Superior temporal gyrus (tissue), 1 donor: ENCODE data around the gene TSPAN4.

Experiments
- DNase-seq: peaks from one replicate; pipeline ENCODE4 v3.0.0-alpha.2; 2016; ENCODE audit errors: extremely low spot score

Gene TSPAN4

DNA sequence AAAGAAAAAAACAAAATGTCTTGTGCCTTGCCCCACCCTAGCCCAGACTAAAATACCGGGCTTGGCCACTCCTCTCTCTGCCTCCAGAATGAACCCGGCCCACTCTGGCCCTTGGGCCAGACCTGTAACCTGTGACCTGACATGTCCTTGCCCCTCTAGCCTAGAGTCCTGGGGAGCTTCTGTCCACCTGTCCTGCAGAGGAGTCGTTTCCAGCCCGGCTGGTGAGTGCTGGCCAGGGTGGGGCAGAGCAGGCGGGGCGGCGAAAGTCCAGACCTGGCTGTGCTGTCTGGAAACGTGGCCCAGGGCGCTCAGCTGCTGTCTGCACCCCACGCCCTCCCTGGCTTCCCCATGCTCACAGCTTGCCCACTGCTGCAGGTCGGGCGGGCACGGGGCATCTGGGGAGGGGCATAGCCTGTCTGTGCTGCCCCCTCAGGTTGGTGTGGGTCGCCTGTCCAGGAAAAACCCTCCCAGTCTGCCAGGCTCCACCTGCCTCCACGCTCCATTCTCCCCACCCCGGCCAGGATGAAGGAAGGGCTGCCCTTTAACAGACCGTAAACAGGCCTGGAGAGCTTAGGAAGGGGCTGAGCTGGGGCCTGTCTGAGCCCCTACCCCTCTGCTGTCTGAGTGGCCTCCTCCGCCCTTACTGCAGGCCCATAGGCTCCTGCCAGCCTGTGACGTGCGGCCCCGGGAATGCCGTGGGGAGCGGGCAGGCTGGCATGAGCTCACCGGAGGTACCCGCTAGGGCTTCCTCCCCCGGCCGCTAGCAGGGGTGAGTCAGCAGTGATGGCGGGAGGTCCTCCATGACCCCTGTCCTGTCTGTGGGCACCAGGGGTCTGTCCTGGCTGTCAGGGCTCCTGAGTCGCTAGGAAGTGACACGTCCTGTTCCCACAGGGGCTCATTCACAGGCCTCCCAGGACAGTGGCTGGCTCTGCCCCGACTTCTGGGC lies 8.0 kb upstream of the TSPAN4 start:
- no peak for DNase-seq

- no peak for DNase-seq
Measured at GRCh38 chr11:836274-836673, 6.4 kb upstream of the TSPAN4 start.

- no peak for DNase-seq
Measured at GRCh38 chr11:836700-837099, 6.0 kb upstream of the TSPAN4 start.

DNA sequence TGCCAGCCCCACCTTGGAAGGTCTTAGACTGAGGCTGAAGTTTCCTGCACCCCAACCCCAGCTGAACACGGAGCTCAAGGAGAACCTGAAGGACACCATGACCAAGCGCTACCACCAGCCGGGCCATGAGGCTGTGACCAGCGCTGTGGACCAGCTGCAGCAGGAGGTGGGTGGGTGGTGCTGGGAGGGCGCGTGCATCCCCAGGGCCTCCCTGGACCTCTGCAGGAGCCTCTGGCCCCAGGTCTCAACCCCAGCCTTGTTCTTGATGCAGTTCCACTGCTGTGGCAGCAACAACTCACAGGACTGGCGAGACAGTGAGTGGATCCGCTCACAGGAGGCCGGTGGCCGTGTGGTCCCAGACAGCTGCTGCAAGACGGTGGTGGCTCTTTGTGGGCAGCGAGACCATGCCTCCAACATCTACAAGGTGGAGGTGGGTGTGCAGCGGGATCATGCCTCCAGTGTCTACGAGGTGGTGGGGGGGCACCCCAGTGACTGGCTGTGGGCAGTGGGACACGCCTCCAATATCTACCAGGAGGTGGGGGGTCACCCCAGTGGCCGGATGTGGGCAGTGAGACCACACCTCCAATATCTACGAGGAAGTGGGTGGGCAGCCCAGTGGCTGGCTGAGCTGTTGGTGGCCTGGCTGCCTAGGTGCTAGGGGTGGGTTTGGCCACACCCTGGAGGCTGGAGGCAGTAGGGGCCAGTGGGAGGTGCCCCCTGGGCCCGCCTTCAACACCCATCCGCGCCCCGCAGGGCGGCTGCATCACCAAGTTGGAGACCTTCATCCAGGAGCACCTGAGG lies 5.3 kb upstream of the TSPAN4 start:
- DNase-seq, result no peak

DNA sequence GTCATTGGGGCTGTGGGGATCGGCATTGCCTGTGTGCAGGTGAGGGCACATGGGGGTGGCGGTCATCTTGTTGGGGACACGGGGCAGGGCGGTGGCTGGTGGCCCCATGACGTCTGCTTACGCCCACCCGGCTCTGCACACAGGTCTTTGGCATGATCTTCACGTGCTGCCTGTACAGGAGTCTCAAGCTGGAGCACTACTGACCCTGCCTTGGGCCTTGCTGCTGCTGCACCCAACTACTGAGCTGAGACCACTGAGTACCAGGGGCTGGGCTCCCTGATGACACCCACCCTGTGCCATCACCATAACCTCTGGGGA lies 4.7 kb upstream of the TSPAN4 start:
- DNase-seq, result no peak

- DNase-seq, result no peak
Measured at GRCh38 chr11:838441-839279, 4.0 kb upstream of the TSPAN4 start.

DNA sequence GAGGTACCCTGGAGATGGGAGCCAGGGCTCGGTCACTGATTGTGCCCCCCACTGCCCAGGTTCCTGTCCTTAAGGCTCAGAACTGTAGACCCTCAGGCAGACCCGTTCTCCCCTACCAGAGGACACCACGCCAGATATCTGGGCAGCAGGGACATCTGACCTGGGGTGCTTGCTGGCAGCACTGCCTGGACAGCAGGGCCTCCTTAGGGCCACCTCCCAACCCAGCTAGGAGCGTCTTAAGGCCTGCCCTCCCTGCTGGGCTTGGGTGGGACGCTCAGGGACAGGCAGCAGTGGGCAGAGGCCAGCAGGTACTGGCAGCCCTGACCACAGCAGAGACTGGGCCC lies 3.4 kb upstream of the TSPAN4 start:
- DNase-seq, result no peak

- DNase-seq, result no peak
Measured at GRCh38 chr11:839875-840617, 2.6 kb upstream of the TSPAN4 start.

GRCh38 chr11:841981-842369 lies 677 bp upstream of the TSPAN4 start:
- no peak for DNase-seq

DNA sequence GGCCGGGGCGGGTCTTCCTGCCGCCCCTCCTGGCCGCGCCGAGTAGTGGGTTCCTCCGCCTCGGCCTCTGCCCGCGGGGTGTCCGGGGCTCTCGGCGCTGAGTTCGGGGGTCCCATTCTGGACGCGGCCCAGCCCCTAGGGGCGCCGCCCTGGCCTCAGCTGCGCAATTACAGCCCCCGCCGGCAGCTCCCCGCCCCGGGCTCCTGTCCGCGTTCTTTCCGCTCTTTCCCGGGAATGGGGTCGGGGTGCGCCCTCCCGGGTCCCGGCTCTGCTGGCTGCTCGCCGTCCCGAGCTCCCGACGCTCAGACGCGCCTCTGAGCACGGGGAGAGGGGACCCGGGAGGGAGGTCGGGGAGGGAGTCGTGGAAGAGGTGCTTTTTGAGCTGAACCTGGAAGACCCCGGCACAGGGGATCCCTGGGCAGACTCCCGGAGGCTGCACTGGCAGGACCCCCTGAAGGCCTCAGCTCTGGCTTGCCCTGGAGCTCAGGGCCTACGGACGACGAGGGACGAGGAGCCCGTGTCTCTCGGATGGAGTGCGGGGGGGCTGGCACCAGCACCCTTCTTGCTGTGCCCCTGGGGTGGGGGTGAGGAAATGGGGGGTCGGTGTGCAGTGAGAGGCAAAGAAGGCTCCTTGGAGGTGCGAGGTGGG lies 558 bp downstream of the TSPAN4 start:
- no peak for DNase-seq

GRCh38 chr11:843818-844692 lies 1.4 kb downstream of the TSPAN4 start:
- no peak for DNase-seq

- no peak for DNase-seq
Measured at GRCh38 chr11:844693-845644, 2.3 kb downstream of the TSPAN4 start.

DNA sequence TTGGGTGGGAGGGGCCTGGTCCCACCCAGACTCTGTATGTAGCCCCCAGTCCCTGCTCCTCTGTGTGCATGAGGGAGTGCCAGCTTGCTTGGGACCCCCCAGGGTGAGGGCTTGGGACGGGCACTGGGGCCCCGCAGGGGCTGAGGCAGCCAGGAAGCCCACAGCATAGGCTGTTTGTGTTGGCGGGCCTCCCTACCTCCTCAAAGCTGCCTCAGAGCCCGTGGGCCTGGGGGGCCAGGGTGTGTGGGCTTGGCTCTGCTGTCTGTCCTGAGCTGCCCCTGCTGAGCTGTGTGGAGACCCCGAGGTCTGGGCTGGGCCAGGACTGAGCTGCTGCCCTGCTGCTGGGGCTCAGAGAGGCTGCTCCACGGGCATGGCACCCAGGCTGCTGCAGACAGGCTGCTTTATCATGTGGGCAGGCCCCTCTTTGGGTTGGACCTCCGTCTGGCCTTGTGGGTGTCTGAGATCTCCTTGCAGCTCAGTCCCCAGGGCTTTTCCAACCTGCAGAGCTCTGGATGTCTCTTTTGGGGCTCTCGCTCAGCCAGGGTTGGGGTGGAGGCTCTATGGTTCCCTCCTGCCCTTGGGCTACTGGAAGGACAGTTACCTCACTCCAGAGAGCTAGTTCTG lies 3.3 kb downstream of the TSPAN4 start:
- no peak for DNase-seq

- DNase-seq, result no peak
Measured at GRCh38 chr11:846496-847098, 3.9 kb downstream of the TSPAN4 start.

- DNase-seq, result no peak
Measured at GRCh38 chr11:847876-848275, 5.2 kb downstream of the TSPAN4 start.

DNA sequence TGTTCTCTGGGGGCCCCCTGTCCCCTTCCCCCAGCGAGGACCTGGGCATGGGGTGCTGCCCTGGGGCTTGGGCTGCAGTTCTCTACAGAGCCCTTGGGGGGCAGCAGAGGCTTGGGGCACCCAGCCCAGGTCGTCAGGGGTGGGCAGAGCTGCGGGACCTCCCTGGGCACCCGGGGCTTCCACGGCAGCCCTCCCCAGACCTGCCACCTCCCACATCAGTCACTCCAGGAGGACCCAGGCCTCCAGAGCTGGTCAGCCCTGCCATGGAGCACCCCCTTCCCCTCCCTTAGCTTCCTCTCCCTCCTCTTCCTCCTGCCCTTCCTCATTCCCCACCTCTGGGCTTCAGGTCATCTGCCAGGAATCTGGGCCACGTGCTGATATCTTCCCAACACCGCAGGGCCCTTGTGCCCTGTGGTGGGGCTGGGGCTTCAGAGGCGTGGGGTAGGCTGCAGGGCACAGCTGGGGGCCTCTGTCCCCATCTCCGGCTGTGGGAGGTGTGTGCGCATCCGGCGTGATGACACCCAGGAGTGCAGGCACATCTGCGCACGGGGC lies 5.8 kb downstream of the TSPAN4 start:
- DNase-seq, result peak; percentile 22

- no peak for DNase-seq
Measured at GRCh38 chr11:849104-849824, 6.6 kb downstream of the TSPAN4 start.
